Stimulated activated CD4-positive, alpha-beta T cell treated with anti-CD3 and anti-CD28 coated beads, Interleukin-1b, Interleukin-23, amount 100 ng/mL, for 4 hours (primary cell): ENCODE measurements around the gene SLC22A4.

Experiments used
- DNase-seq, 2 donors: peaks; one replicate each; pipeline ENCODE4 v3.0.0-alpha.2; 2020; ENCODE audit warnings: low read depth in 2 of 2

The SLC22A4 gene

DNA sequence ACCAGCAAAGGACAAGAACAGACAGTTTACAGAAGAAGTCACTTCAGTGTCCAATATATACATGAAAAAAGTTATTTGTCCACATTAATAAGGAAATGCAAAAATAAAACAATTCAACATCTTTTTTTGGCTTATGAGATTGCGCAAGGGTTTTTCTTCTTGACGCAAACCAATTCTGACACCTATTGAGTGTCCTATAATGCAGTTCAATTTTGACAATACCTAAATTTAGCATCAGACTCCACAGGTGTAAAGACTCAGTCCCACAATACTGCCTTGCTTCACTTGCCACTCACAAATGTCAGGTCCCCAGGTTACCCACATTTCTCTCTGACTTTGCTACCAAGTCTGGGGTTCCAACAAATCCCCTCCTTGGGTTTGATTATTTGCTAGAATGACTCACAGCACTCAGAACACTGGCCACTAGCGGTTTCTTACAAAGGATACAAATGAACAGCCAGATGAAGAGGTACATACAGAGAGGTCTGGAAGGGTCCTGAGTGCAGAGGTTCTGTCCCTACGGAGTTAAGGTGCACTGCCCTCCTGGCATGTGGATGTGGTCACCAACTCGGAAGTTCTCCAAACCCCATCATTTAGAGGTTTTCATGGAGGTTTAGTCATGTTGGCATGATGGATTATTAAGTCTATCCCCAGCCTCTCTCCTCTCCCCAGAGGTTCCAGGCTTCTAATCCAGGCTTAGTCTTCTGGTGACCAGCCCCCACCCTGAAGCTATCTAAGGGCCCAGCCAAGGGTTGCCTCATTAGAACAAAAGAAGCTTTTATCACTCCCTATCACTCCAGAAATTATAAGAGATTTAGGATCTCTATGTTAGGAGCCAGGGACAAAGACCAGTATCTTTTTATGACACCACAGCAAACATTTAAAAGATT, 48.3 kb downstream of the SLC22A4 start:
- DNase-seq: no peak

DNA sequence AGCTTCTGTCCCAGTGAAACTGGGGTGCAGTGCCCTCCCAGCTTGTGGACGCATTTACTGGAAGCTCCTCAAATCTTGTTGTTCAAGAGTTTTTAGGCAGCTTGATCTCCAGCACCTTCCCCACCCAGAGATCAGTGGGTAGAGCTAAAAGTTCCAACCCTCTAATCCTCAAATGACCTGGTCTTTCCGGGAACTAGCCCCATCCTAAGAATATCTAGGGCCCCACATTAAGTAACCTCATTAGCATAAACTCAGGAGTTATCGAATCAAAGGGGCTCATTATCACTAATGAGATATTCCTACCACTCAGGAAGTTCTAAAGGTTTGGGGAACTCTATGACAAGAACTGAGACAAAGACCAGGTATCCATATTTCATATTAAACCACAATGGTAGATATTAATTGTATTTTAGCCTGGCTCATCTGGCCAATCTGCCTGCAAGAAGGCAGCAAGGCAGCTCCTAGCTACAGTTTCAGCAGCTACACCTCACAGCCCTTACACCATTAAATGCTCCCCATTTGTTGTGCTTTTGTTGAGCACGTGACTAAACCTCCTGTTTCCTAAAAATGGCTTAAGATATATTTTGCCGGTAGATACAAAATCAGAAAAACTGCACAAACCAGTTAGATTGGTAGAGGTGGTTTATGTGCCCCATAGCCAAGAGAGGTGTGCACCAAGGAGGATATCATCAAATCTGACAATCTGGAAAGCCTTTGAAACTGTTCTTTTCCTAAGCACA, 50.8 kb downstream of the SLC22A4 start:
- no peak for DNase-seq

GRCh38 chr5:132353486-132353995, 59.3 kb downstream of the SLC22A4 start:
- DNase-seq: no peak

- no peak for DNase-seq
These were observed 60.4 kb downstream of the SLC22A4 start for GRCh38 chr5:132354381-132355139.

DNA sequence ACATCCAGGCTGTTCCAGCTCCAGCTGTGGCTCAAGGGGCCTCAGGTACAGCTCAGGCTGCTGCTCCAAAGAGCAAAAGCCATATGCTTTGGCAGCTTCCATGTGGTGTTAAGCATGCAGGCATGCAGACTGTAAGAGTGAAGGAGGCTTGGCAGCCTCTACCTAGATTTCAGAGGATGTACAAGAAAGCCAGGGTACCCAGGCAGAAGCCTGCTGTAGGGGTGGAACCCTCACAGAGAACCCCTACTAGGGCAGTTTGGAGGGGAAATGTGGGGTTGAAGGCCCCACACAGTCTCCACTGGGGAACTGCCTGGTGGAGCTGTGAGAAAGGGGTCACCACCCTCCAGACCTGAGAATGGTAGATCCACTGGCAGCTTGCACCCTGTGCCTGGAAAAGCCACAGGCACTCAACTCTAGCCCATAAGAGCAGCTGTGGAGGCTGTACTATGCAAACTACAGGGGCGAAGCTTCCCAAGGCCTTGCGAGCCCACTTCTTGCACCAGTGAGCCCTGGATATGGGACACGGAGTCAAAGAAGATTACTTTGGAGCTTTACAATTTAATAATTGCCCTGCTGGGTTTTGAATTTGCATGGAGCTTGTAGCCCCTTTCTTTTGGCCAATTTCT, 61.1 kb downstream of the SLC22A4 start:
- DNase-seq: no peak

- no peak for DNase-seq
These were observed 64.6 kb downstream of the SLC22A4 start for GRCh38 chr5:132358775-132359174.

GRCh38 chr5:132362086-132362485, 67.9 kb downstream of the SLC22A4 start:
- DNase-seq: no peak

DNA sequence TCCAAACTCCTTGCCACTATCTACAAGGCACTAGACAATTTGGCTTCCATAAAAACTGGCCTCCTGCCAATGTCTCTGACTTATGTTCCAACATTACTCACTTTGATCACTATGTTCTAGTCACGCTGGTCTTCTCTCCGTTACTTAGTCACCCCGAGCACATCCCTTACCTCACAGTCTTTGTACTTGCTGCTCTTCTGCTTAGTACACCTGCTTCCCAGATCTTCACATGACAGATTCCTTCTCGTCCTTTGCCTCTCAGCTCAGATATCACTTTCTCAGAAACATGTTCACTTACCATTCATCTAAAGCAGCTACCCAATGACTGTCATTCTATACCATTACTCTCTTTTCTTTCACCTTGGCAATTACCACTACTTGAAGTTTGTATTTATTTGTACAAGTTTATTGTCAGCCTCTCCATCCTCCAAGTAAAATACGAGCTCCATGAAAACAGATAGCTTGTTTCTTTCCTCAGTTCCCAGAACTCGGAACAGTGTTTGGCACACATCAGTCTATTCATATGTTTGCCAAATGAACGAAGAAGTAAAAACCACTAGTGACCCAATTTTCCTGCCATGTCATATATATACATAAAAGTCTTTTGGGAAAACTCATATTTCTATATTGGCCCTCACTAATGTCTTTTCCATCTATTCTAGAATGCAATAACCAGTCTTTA, 69.4 kb downstream of the SLC22A4 start:
- DNase-seq: no peak

- no peak for DNase-seq
These were observed 70.1 kb downstream of the SLC22A4 start for GRCh38 chr5:132364319-132364718.

- no peak for DNase-seq
These were observed 71.0 kb downstream of the SLC22A4 start for GRCh38 chr5:132365213-132365612.

DNA sequence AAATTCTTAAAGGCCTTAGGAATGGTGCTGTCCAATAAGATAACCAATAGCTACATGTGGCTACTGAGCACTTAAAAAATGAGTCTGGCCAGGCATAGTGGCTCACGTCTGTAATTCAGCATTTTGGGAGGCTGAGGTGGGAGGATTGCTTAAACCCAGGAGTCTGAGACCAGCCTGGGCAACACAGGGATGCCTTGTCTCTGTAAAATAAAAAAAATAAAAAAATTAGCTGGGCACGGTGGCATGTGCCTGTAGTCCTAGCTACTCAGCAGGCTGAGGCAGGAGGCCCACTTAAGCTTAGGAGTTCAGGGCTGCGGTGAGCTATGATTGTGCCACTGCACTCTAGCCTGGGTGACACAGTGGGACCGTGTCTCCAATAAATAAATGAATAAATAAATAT, 74.0 kb downstream of the SLC22A4 start:
- no peak for DNase-seq

DNA sequence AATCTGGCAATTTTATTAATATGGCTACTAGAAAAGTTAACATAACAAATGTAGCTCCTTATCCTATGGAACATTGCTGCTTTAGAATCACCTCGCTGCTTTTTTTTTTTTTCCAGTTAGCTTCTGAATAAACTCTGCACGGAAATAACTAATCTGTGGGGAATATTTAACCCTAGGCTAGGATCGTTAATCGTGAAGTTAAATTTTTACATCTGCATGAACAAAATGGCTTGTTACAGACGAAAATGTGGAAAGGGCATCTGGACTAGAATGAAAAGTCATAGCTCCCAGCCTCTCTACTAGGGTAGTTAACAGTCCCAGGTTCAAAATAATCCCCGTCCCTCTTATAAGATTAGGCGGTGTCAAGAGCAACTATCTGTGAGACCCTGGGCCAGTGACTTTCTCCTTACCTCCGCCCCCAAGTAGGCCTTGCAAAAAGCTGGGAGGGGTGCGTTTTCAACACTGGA, 74.8 kb downstream of the SLC22A4 start:
- DNase-seq: no peak

GRCh38 chr5:132369474-132370180, 75.4 kb downstream of the SLC22A4 start, which contains the start of gene SLC22A5:
SLC22A5 (plus strand) TSS chr5:132369710; CDS start chr5:132369973, 263 bp downstream.
- peak; percentile 56 to 74 for DNase-seq

DNA sequence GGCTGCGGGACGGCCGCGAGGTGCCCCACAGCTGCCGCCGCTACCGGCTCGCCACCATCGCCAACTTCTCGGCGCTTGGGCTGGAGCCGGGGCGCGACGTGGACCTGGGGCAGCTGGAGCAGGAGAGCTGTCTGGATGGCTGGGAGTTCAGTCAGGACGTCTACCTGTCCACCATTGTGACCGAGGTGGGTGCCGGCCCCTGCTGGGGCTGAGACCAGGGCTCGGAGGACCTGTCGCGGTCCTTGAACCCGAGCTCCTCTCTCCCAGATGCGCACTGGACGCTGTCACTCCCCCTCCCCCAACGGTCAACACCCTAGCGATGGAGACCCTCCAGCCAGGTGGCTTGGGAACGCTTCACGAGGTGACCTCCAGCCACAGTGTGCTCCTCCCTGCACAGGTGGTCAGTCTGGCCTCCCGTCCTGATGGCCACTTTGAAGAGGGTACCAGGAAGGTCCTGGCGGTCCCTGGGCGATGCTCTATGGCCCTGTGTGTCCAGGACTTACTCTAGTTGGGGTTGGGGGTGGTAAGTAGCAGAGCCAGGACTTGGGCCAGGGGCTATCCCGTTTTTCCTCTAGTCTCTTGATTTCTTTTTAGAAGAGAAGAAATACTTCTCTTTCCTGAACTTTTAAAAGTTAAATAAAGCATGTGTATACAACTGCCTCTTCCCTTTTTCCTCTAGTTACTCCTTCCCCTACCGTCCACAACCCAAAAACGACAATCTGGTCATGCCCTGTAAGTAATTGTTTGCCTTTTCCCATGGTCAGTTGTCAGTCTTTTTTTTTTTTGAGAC, 76.2 kb downstream of the SLC22A4 start:
- DNase-seq: no peak

GRCh38 chr5:132370971-132371602, 76.9 kb downstream of the SLC22A4 start:
- no peak for DNase-seq

DNA sequence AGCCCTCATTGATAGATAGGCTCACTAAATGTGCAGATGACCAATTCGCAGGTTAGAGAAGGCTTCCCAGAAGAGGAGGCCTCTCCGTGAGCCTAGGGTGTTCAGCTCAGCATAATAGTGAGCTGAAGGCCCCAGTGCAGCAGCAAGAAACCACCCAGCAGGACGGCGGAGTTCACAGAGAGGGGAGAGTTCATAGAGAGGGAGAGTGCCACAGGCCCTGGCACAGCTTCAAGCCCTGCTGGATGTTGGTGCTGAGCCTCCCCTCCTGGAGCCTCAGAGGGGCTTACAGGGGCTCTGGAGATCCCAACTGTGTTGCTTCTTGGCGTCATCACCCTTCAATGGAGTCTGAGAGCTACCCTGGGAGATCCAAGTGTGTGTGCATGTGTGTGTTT, 77.4 kb downstream of the SLC22A4 start:
- DNase-seq: no peak

GRCh38 chr5:132372127-132372526, 77.9 kb downstream of the SLC22A4 start:
- no peak for DNase-seq

GRCh38 chr5:132372542-132372941, 78.3 kb downstream of the SLC22A4 start:
- no peak for DNase-seq

DNA sequence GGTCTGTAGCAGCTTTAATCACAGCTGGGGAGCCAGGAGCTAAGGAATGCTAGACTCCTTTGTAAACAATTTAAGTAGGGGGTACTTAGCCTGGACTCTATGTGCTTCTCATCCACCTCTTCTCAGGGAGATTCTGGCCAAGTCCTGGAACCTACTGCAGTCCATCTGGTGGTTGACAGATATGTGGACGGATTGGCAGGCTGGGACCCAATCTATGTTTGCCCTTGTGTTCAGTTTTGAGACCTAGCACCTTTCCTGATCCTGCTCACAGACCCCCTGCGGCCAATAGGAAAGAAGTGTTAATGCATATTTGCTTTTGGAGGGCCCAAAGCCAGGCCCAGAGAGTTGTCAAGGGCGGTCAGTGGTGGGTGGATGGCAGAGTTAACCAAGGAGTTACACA, 81.8 kb downstream of the SLC22A4 start:
- DNase-seq: no peak
